RWPE1 (cell line): ENCODE data around the gene CDKAL1.

ENCODE experiments used
- CTCF ChIA-PET: fragments of 350-600 bp; sonication (Branson Sonifier 250); formaldehyde crosslinking; extraction: SDS; loops from one replicate; lab custom pipeline; 2021; lab: Yijun Ruan, JAX
- POLR2A ChIA-PET: fragments of 400-600 bp; formaldehyde crosslinking; extraction: SDS; loops from one replicate; lab custom pipeline; 2020; ENCODE audit warnings: antibody characterized with exemption; ENCODE audit not compliant: low non-redundant PET; lab: Yijun Ruan, JAX
- DNase-seq: peaks from one replicate; pipeline ENCODE4 v3.0.0; 2012; ENCODE audit warnings: low spot score
- H3K27ac ChIP-seq: fragments of 450-650 bp; 2 replicates; pipeline ENCODE4 v1.5.1; 2017
- TF ChIP-seq, protein P1 (sequence below): fragments of 450-650 bp; conservative IDR thresholded peaks from 2 replicates; pipeline ENCODE4 v1.5.1; 2017; ENCODE audit warnings: low read depth, mild to moderate bottlenecking

The CDKAL1 gene

DNA sequence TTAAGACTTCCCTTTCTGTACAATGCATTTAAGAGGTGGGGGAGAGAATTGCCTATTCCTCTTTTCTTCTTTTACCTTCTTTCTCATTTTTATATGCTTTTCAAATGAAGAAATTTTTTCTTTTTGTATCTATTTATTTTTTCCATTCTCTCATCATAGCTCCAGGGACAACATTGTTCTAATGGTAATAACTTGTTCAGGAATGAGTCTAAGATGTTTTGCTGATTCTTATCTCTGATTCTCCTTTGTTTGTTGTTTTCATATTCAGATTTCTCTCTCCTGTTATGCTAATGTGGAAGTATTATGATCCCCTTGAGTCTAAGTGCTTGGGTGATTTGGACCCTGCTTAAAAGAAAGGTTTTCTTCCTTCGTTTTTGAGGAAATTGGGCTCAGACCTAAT lies 451.6 kb downstream of the CDKAL1 start:
- H3K27ac ChIP-seq = no peak overlapping the region
- TF ChIP-seq, protein P1, sequence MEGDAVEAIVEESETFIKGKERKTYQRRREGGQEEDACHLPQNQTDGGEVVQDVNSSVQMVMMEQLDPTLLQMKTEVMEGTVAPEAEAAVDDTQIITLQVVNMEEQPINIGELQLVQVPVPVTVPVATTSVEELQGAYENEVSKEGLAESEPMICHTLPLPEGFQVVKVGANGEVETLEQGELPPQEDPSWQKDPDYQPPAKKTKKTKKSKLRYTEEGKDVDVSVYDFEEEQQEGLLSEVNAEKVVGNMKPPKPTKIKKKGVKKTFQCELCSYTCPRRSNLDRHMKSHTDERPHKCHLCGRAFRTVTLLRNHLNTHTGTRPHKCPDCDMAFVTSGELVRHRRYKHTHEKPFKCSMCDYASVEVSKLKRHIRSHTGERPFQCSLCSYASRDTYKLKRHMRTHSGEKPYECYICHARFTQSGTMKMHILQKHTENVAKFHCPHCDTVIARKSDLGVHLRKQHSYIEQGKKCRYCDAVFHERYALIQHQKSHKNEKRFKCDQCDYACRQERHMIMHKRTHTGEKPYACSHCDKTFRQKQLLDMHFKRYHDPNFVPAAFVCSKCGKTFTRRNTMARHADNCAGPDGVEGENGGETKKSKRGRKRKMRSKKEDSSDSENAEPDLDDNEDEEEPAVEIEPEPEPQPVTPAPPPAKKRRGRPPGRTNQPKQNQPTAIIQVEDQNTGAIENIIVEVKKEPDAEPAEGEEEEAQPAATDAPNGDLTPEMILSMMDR = no peak
- DNase-seq = no peak
- ChIA-PET POLR2A (no interaction called here), CTCF (interaction anchor here (0.6 kb wide), 1 partner anchor 43 kb away, joined by 6 read pairs; no protein-coding TSS in a partner anchor)

DNA sequence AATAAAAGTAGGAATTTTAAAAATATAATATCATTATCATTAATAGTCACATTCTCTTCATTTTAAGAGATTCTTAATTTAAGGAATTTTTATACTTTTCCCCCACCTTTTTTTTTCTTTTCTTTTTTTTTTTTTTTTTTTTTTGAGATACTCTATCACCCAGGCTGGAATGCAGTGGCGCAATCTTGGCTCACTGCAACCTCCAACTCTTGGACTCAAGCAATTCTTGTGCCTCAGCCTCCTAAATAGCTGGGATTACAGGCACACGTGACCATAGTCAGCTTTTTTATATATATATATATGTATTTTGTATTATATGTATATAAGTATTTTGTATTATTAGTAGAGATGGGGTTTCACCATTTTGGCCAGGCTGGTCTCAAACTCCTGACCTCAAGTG lies 457.7 kb downstream of the CDKAL1 start:
- no peak overlapping the region for H3K27ac ChIP-seq
- TF ChIP-seq, protein P1 = no peak
- DNase-seq = no peak
- ChIA-PET CTCF (interaction anchor here (0.6 kb wide), 1 partner anchor 353 kb away, joined by 3 read pairs; no protein-coding TSS in a partner anchor), POLR2A (no interaction called here)

DNA sequence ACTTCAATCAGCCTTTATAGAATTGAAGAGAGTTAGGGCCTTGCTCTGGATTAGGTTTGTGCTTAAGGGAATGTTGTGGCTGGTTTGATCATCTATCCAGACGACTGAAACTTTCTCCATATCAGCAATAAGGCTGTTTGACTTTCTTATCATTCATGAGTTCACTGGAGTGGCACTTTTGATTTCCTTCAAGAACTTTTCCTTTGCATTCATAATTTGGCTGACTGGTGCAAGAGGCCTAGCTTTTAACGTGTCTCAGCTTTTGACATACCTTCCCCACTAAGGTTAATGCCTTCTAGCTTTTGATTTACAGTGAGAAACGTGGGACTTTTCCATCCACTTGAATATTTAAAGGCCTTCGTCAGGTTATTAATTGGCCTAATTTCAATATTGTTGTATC lies 461.8 kb downstream of the CDKAL1 start:
- CTCF ChIA-PET = no interaction called here
- POLR2A ChIA-PET = no interaction called here
- TF ChIP-seq, protein P1 = no peak
- no peak for DNase-seq
- H3K27ac ChIP-seq = no peak overlapping the region

DNA sequence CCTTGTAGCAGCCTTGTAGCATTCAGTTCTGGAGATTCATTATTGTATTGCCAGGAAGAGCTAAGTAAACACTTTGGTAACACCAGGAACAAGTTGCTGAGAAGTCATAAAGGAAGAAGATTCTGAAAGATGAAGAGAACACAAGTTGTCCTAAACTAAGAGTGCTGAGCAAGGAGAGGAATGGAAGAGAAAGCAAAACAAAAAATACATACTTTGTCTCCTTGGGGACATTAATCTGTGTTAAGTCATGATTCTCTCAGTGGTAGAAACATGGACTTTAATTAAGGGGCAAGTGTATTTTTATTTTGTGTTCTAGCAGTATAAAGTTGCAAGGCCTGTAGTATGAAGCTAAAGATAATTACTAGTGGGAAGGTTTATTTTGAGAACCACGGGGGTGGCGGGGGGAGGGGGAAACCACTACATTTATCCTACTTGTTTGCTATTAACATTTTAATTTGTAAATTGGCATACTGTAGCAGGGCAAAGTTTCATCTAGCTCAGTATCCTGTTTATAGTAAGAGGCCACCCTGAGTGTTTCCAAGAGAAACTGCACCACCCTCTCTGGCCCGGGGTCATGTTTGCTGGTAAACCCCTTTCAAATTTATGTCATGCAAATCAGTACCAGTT lies 463.0 kb downstream of the CDKAL1 start:
- ChIA-PET POLR2A (no interaction called here), CTCF (no interaction called here)
- TF ChIP-seq, protein P1 = no peak
- no peak for DNase-seq
- no peak overlapping the region for H3K27ac ChIP-seq

DNA sequence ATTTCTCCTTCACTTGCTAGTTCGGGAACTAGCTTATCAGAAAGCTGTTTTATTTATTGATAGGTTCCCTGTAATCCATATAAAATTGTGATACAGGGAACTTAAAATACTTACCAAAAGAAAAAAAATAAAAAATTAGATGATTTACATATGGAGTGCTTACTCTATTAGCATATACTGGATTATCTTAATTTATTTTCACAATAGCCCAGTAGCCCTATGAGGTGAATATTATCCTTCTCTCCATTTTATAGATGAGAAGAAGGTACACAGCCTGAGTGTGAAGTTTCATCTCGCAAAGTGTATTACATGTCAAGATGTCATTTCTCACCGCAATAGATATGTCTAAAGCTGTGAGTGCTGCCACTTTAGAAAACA lies 463.5 kb downstream of the CDKAL1 start:
- TF ChIP-seq, protein P1 = no peak
- ChIA-PET POLR2A (no interaction called here), CTCF (no interaction called here)
- H3K27ac ChIP-seq = no peak overlapping the region
- no peak for DNase-seq

DNA sequence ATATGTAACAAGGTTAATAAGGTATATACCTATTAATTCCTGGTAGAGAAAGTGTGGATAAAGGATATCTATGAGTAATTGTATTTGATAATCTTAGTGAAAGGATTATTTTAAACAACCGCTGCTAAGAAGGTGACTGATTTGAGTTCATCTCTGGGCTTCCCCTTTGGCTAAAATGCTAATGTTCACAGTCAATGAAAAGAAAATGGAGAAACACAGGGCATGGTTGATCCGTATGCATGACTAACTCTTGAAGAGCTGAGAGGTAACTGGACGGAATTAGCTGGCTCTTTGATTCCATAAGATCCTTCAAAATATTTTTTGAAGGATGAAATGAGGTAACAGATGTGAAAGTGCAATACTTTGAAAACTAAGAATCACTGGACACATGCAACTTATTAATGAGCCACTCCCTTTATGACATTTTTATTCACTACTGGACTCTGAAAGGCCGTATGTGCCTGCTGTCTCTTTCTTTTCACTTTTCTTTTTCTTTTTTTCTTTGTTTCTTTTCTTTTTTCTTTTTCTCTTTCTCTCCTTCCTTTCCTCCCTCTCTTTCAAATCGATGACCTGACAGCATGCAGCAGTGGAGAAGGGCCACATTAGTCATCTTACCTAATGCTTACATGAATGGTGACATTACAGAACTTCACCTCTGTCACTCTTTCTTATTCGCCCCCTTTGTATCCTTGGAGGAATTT lies 464.6 kb downstream of the CDKAL1 start:
- DNase-seq = no peak
- H3K27ac ChIP-seq = no peak overlapping the region
- POLR2A ChIA-PET = no interaction called here
- TF ChIP-seq, protein P1 = no peak
- CTCF ChIA-PET = no interaction called here
